ACC112 (cell line): ENCODE data around the gene ZNF215.
A peak's percentile ranks its signal among the peaks of the same experiment; 100 is the strongest.
"Not testable (repeated sequence)": the region's sequence is repeated elsewhere in the genome, so short reads cannot be mapped to it uniquely, and the experiment has no call there.

ENCODE experiments used
- H2AFZ ChIP-seq: fragments of 200-600 bp; sonication (generic); one replicate; pipeline ENCODE4 v1.6.0; 2017; ENCODE audit warnings: antibody characterized with exemption, low read length; ENCODE audit not compliant: unreplicated experiment
- H3K27ac ChIP-seq: fragments of 200-600 bp; sonication (generic); 2 replicates; pipeline ENCODE4 v1.5.1; 2014; ENCODE audit warnings: low read depth, mild to moderate bottlenecking, antibody characterized with exemption, low read length, moderate library complexity
- H3K27me3 ChIP-seq: fragments of 200-600 bp; sonication (generic); 2 replicates; pipeline ENCODE4 v1.6.1; 2014; ENCODE audit warnings: mild to moderate bottlenecking, antibody characterized with exemption, low read length, moderate library complexity, mixed read lengths; ENCODE audit not compliant: insufficient read depth
- H3K36me3 ChIP-seq: fragments of 200-600 bp; sonication (generic); 2 replicates; pipeline ENCODE4 v1.6.1; 2016; ENCODE audit warnings: mild to moderate bottlenecking, antibody characterized with exemption, low read length, moderate library complexity, mixed read lengths; ENCODE audit not compliant: insufficient read depth
- H3K4me1 ChIP-seq: fragments of 200-600 bp; sonication (generic); one replicate; pipeline ENCODE4 v1.6.1; 2016; ENCODE audit warnings: low read length, mixed read lengths; ENCODE audit not compliant: insufficient read depth, unreplicated experiment, control insufficient read depth
- H3K4me3 ChIP-seq: fragments of 200-600 bp; sonication (generic); 2 replicates; pipeline ENCODE4 v1.5.1; 2014; ENCODE audit warnings: mild to moderate bottlenecking, low read depth, low read length
- H3K79me2 ChIP-seq: fragments of 200-600 bp; sonication (generic); one replicate; pipeline ENCODE4 v1.6.0; 2016; ENCODE audit warnings: low read length; ENCODE audit not compliant: control insufficient read depth, unreplicated experiment, insufficient read depth

ZNF215 gene

DNA sequence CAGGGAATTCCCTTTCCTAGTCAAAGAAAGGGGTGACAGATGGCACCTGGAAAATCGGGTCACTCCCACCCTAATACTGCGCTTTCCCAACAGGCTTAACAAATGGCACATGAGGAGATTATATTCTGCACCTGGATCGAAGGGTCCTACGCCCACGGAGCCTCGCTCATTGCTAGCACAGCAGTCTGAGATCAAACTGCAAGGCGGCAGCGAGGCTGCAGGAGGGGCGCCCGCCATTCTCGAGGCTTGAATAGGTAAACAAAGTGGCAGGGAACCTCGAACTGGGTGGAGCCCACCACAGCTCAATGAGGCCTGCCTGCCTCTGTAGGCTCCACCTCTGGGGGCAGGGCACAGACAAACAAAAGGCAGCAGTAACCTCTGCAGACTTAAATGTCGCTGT lies 21.4 kb upstream of the ZNF215 start:
- not testable (repeated sequence) for H3K79me2 ChIP-seq, H3K4me3 ChIP-seq, H2AFZ ChIP-seq

GRCh38 chr11:6911378-6911777 lies 14.8 kb upstream of the ZNF215 start:
- H2AFZ ChIP-seq = no peak overlapping the region
- no peak overlapping the region for H3K4me3 ChIP-seq
- no peaks in the 10 kb centered on the region for H3K27me3 ChIP-seq
- no peaks in the 10 kb centered on the region for H3K4me1 ChIP-seq
- no peaks in the 10 kb centered on the region for H3K36me3 ChIP-seq
- no peak overlapping the region for H3K27ac ChIP-seq
- no peaks in the 10 kb centered on the region for H3K79me2 ChIP-seq

More for the DNA sequence above, 21.4 kb upstream of the ZNF215 start:
- H3K27me3 ChIP-seq, H3K36me3 ChIP-seq, H3K27ac ChIP-seq, H3K4me1 ChIP-seq: not testable (repeated sequence)

GRCh38 chr11:6911948-6912347 lies 14.3 kb upstream of the ZNF215 start:
- H3K27me3 ChIP-seq = no peaks in the 10 kb centered on the region

DNA sequence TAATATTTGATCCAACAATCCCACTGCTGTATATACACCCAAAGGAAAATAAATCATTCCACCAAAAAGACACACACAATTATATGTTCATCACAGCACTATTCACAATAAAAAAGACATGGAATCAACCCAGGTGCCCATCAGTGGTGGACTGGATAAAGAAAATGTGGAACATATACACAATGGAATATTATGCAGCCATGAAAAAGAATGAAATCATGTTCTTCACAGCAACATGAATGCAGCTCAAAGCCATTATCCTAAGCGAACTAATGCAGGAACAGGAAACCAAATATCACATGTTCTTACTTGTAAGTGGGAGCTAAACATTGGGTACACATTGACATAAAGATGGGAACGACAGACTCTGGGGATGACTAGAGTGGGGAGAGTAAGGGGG lies 6.5 kb upstream of the ZNF215 start:
- no peaks in the 10 kb centered on the region for H3K27me3 ChIP-seq
- H2AFZ ChIP-seq = no peak overlapping the region
- no peaks in the 10 kb centered on the region for H3K4me1 ChIP-seq
- H3K27ac ChIP-seq = no peak overlapping the region
- no peaks in the 10 kb centered on the region for H3K36me3 ChIP-seq
- H3K79me2 ChIP-seq = no peaks in the 10 kb centered on the region
- no peak overlapping the region for H3K4me3 ChIP-seq

More at GRCh38 chr11:6911948-6912347, 14.3 kb upstream of the ZNF215 start:
- H3K79me2 ChIP-seq = no peaks in the 10 kb centered on the region
- no peak overlapping the region for H2AFZ ChIP-seq
- no peaks in the 10 kb centered on the region for H3K4me1 ChIP-seq
- H3K36me3 ChIP-seq = no peaks in the 10 kb centered on the region
- H3K27ac ChIP-seq = no peak overlapping the region
- no peak overlapping the region for H3K4me3 ChIP-seq

DNA sequence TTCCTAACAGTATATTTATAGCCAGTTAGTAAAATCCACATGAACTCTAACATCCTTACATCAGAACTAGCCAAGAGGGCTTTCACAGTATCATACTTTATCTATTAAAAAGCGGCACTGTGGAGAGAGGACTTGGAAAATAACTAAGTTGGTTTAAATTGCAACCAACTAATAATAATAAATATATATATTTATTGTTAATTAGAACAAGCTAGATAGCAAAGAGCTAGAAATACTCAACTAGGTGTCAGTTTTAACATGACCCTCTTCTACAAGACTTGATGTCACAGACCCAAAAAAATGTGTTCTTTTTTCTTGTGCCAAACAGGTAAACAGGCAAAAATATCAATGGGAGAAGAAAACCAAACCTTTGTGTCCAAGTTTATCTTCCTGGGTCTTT lies 5.5 kb upstream of the ZNF215 start, which contains the start of gene OR2D3:
OR2D3 (plus strand) TSS at position 301 of the 400 bp plus-strand sequence; CDS start at position 301, 0 bp downstream.
- no peak within 1 kb of the TSS for H3K27ac ChIP-seq
- H3K36me3 ChIP-seq = no peaks in the 10 kb centered on the region
- H3K4me1 ChIP-seq = peaks cover 4% of the 10 kb centered on the region
- H3K4me3 ChIP-seq = no peak within 1 kb of the TSS
- H3K27me3 ChIP-seq = no peaks in the 10 kb centered on the region
- H3K79me2 ChIP-seq = no peaks in the 10 kb centered on the region
- no peak within 1 kb of the TSS for H2AFZ ChIP-seq

DNA sequence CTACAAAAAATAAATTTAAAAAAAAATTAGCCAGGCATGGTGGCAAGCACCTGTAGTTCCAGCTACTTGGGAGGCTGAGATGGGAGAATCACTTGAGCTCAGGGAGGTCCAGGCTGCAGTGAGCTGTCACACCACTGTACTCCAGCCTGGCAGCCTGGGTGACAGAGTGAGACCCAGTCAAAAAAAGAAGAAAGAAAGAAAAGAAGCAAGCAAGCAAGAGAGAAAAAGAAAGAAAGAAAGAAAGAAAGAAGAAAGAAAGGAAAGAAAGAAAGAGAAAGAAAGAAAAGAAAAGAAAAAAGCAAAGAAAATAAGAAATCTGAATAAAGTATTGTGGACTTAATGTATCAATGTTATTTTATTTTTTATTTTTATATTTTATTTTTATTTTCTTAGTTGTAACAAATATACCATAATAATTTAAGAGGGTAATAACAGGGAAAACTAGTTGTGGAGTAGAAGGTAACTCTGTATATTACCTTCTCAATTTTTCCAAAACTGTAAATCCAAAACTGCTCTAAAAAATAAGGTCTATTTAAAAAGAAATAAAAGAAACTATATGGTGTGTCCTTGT lies 1.1 kb upstream of the ZNF215 start:
- peaks cover 5% of the 10 kb centered on the region for H3K79me2 ChIP-seq
- no peak overlapping the region for H3K27ac ChIP-seq
- H2AFZ ChIP-seq = no peak overlapping the region
- no peak overlapping the region for H3K4me3 ChIP-seq
- peaks cover 17% of the 10 kb centered on the region for H3K4me1 ChIP-seq
- no peaks in the 10 kb centered on the region for H3K27me3 ChIP-seq
- no peaks in the 10 kb centered on the region for H3K36me3 ChIP-seq

- no peaks in the 10 kb centered on the region for H3K27me3 ChIP-seq
- no peaks in the 10 kb centered on the region for H3K36me3 ChIP-seq
- H3K27ac ChIP-seq = peak overlapping the region; percentile 44
- H3K4me3 ChIP-seq = peak overlapping the region; percentile 98
- peaks cover 17% of the 10 kb centered on the region for H3K4me1 ChIP-seq
- H3K79me2 ChIP-seq = peaks cover 5% of the 10 kb centered on the region
- H2AFZ ChIP-seq = peak overlapping the region; percentile 40
These were observed 504 bp upstream of the ZNF215 start for GRCh38 chr11:6925636-6926207.

DNA sequence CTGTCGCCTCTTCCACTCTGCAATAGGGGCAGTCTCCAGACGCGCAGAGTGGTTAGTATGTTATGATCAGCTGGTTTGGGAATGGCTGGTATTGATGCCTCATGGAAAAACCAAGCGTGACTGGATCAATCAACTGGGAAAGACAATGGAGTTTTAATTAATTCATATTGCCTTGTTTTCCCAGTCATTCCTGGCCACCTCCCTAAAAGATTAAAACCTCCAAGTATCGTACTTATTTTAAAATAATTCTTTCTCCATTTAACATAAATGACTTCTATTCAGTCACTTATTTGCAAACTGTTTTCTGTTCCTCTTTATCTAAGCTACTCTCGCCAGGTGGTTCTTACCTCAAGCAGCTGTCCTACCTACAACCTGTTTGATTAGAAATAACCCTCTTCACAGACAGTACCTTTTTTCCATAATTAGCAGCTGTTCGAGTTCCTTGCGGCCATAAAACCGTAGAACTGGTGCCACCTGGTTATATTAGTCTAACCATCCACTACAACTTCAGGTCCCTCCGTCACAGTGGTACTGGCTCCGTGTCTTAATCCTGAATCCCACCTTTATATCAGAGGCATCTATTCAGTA lies 898 bp downstream of the ZNF215 start:
- Histone ChIP-seq H3K4me3 (peak overlapping the region; percentile 98), H2AFZ (peak overlapping the region; percentile 40), H3K79me2 (peaks cover 5% of the 10 kb centered on the region), H3K36me3 (no peaks in the 10 kb centered on the region), H3K27ac (peak overlapping the region; percentile 44), H3K4me1 (peaks cover 17% of the 10 kb centered on the region), H3K27me3 (no peaks in the 10 kb centered on the region)

DNA sequence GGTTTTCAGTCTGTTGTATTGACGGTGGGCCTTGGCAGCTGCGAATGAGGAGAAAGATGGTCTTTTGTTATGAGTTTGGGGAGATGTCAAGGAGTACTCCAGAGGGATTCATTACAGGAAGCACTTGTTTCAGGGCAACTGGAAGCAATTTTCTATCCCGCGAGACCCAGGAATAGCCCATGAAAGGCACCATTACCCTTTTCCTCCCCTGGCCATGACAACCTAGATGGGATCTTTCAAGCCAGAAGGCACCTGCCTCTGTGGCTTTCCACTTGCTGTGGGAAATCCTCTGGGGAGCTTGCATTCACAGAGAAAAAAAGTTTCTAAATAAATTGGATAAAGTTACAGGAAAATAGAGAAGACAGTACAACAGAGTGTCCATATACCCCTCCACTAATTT lies 2.7 kb downstream of the ZNF215 start:
- no peaks in the 10 kb centered on the region for H3K36me3 ChIP-seq
- H3K4me3 ChIP-seq = no peak overlapping the region
- peaks cover 5% of the 10 kb centered on the region for H3K79me2 ChIP-seq
- H3K27ac ChIP-seq = no peak overlapping the region
- H3K4me1 ChIP-seq = peaks cover 17% of the 10 kb centered on the region
- H2AFZ ChIP-seq = no peak overlapping the region
- no peaks in the 10 kb centered on the region for H3K27me3 ChIP-seq

DNA sequence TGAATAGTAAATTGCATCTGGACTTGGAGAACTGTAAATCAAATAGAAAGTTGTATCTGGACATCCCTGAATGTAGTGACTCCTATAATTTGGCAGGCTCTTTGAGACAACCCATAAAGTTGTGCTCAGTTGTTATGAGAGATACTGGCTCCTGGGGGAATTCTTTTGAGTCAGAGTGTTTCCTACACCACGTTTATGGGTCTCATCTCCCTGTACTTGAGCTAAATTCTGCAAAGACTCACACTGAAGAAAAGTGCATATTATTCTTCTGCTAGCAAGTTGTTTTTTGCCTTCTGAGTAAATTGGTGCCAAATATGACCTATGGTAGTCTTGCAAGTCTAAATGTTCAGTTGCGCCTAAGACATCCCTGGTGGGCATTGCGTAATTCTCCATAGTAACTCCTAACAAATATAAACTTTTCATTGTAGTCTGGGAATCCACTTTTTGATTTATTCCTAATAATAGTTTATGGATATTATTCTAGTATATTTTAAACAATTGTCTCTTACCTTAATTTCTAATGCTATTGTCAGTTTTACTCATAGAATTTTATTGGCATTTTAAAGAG lies 5.0 kb downstream of the ZNF215 start:
- peaks cover 5% of the 10 kb centered on the region for H3K79me2 ChIP-seq
- H3K27me3 ChIP-seq = no peaks in the 10 kb centered on the region
- no peak overlapping the region for H3K27ac ChIP-seq
- H3K4me3 ChIP-seq = no peak overlapping the region
- H3K4me1 ChIP-seq = peaks cover 10% of the 10 kb centered on the region
- no peaks in the 10 kb centered on the region for H3K36me3 ChIP-seq
- no peak overlapping the region for H2AFZ ChIP-seq

- Histone ChIP-seq H3K4me3 (no peak overlapping the region), H3K79me2 (peaks cover 5% of the 10 kb centered on the region), H3K27me3 (no peaks in the 10 kb centered on the region), H3K27ac (no peak overlapping the region), H3K4me1 (peaks cover 10% of the 10 kb centered on the region), H2AFZ (no peak overlapping the region), H3K36me3 (no peaks in the 10 kb centered on the region)
These were observed 5.9 kb downstream of the ZNF215 start for GRCh38 chr11:6932145-6932544.
